ENCODE data around the gene ARHGAP42.

GRCh38 chr11:100687630-100688395, 725 bp downstream of the ARHGAP42 start:
- TF ChIP-seq POLR2A (IDR thresholded peaks at IDR 0.05; ENCODE audit: low read depth, low read length) (no peak), POLR2AphosphoS5 (IDR thresholded peaks at IDR 0.05; ENCODE audit: low read depth, low read length) (no peak), TAF1 (IDR thresholded peaks at IDR 0.05; ENCODE audit: borderline replicate concordance, low read depth, low read length) (no peak)

All from GM12892 (cell line).